GM19099 (cell line): ENCODE results near the gene CDH23.

Experiments used
- POLR2A ChIP-seq: IDR thresholded peaks from 3 replicates; pipeline ENCODE4 v1.6.1; 2011; ENCODE audit warnings: low read depth; ENCODE audit not compliant: insufficient read length; ENCODE audit errors: extremely low read depth

Gene CDH23

GRCh38 chr10:71604324-71605018 is 207.8 kb downstream of the CDH23 start:
- TF ChIP-seq POLR2A, result no peak

GRCh38 chr10:71605263-71605962 is 208.7 kb downstream of the CDH23 start:
- no peak for TF ChIP-seq POLR2A

GRCh38 chr10:71606257-71607081 is 209.7 kb downstream of the CDH23 start:
- TF ChIP-seq POLR2A, result no peak

GRCh38 chr10:71607082-71607443 is 210.3 kb downstream of the CDH23 start:
- no peak for TF ChIP-seq POLR2A

GRCh38 chr10:71608819-71609768 is 212.4 kb downstream of the CDH23 start:
- TF ChIP-seq POLR2A, result no peak

- TF ChIP-seq POLR2A, result no peak
These were observed 213.9 kb downstream of the CDH23 start for GRCh38 chr10:71610651-71611050.

- no peak for TF ChIP-seq POLR2A
These were observed 214.4 kb downstream of the CDH23 start for GRCh38 chr10:71611131-71611530.

- no peak for TF ChIP-seq POLR2A
These were observed 215.1 kb downstream of the CDH23 start for GRCh38 chr10:71611709-71612422.

GRCh38 chr10:71613261-71613777 is 216.6 kb downstream of the CDH23 start:
- no peak for TF ChIP-seq POLR2A

- no peak for TF ChIP-seq POLR2A
These were observed 217.2 kb downstream of the CDH23 start for GRCh38 chr10:71613877-71614276.

- no peak for TF ChIP-seq POLR2A
These were observed 218.2 kb downstream of the CDH23 start for GRCh38 chr10:71614946-71615345.

GRCh38 chr10:71615538-71616329 is 219.0 kb downstream of the CDH23 start:
- TF ChIP-seq POLR2A, result no peak

GRCh38 chr10:71616817-71617654 is 220.3 kb downstream of the CDH23 start:
- TF ChIP-seq POLR2A, result no peak

GRCh38 chr10:71618176-71618575 is 221.5 kb downstream of the CDH23 start:
- TF ChIP-seq POLR2A, result no peak
